B cell (primary cell): ENCODE results near the gene DRD2. TPM values are rescaled to one million over a fixed set of nuclear protein-coding genes. Genes with fewer than 3 reads are reported as not detected.

Experiments used
- ATAC-seq: fragments of 200-7000 bp; cut with Tn5 transposase; one replicate; pipeline ENCODE4 v1.10.0; 2021; ENCODE audit warnings: low read depth, mild to moderate bottlenecking, moderate number of reproducible peaks, moderate library complexity
- CTCF ChIA-PET: fragments of 350-600 bp; sonication (Branson Sonifier 250); formaldehyde crosslinking; loops from one replicate; lab custom pipeline; 2021; ENCODE audit warnings: antibody characterized with exemption, inconsistent platforms; lab: Charles Lee
- POLR2A ChIA-PET: fragments of 350-600 bp; sonication (Branson Sonifier 250); formaldehyde crosslinking; loops from one replicate; lab custom pipeline; 2021; ENCODE audit warnings: antibody characterized with exemption; lab: Charles Lee
- DNase-seq: peaks from one replicate; pipeline ENCODE4 v3.0.0; 2013
- H2AFZ ChIP-seq: 2 replicates; pipeline ENCODE4 v1.6.1; 2012; ENCODE audit warnings: mild to moderate bottlenecking, low read depth, low read length; ENCODE audit not compliant: insufficient read depth, poor library complexity, severe bottlenecking
- H3K27ac ChIP-seq, 2 donors: 1 replicate in 1 of 2; 2 replicates in 1 of 2; pipeline ENCODE4 v1.5.1; 2012 to 2013; ENCODE audit warnings: low read length in 2 of 2, mild to moderate bottlenecking in 2 of 2, moderate library complexity in 1 of 2
- H3K27me3 ChIP-seq, 4 experiments: fragments of 200-600 bp in 1 of 4; sonication (generic) in 1 of 4; replicated peaks in 1 of 4; 1 replicate in 2 of 4; 2 replicates in 2 of 4; pipeline versions ENCODE4 v1.6.1 to v1.7.0; 2013 to 2016; ENCODE audit warnings: low read length in 3 of 4, mild to moderate bottlenecking in 2 of 4, mixed read lengths in 1 of 4, moderate library complexity in 1 of 4; ENCODE audit not compliant: insufficient read depth in 4 of 4, control insufficient read depth in 3 of 4; ENCODE audit errors: control extremely low read depth in 1 of 4
- H3K36me3 ChIP-seq, 2 experiments: replicated peaks in 1 of 2; 1 replicate in 1 of 2; 2 replicates in 1 of 2; pipeline versions ENCODE4 v1.6.1 to v1.7.1; 2013; ENCODE audit warnings: low read length in 1 of 2; ENCODE audit not compliant: insufficient read depth in 2 of 2, control insufficient read depth in 1 of 2; ENCODE audit errors: control extremely low read depth in 1 of 2, extremely low read depth in 1 of 2
- H3K4me1 ChIP-seq, 2 donors: fragments of 200-600 bp in 1 of 2; sonication (generic) in 1 of 2; 1 replicate in 1 of 2; 2 replicates in 1 of 2; pipeline versions ENCODE4 v1.5.1 to v1.6.1; 2013 to 2017; ENCODE audit warnings: low read length in 2 of 2; ENCODE audit not compliant: control insufficient read depth in 2 of 2, insufficient read depth in 2 of 2
- H3K4me2 ChIP-seq: replicated peaks from 2 replicates; pipeline ENCODE3; 2012; ENCODE audit warnings: mild to moderate bottlenecking, low read depth, low read length; ENCODE audit not compliant: poor library complexity, severe bottlenecking
- H3K4me3 ChIP-seq, 5 experiments: fragments of 200-600 bp in 1 of 5; sonication (generic) in 1 of 5; 1 replicate in 3 of 5; 2 replicates in 2 of 5; pipeline versions ENCODE4 v1.5.1 to v1.7.0; 2011 to 2016; ENCODE audit warnings: low read length in 4 of 5, mild to moderate bottlenecking in 4 of 5, low read depth in 2 of 5, control low read depth in 1 of 5, moderate library complexity in 1 of 5; ENCODE audit not compliant: insufficient read depth in 1 of 5; ENCODE audit errors: control extremely low read depth in 1 of 5, extremely low read depth in 1 of 5
- H3K79me2 ChIP-seq: fragments of 200-600 bp; sonication (generic); one replicate; pipeline ENCODE4 v1.6.0; 2016; ENCODE audit warnings: low read length; ENCODE audit not compliant: control insufficient read depth, insufficient read depth
- H3K9ac ChIP-seq: fragments of 200-600 bp; sonication (generic); 2 replicates; pipeline ENCODE4 v1.6.1; 2017; ENCODE audit warnings: mild to moderate bottlenecking, low read length, moderate library complexity
- H3K9me3 ChIP-seq, 3 donors: one replicate each; pipeline versions ENCODE4 v1.6.1 to v1.7.1; 2013; ENCODE audit warnings: low read length in 2 of 3; ENCODE audit not compliant: control insufficient read depth in 2 of 3, insufficient read depth in 1 of 3; ENCODE audit errors: control extremely low read depth in 1 of 3
- H4K20me1 ChIP-seq: 2 replicates; pipeline ENCODE4 v1.6.0; 2012; ENCODE audit warnings: mild to moderate bottlenecking, low read length; ENCODE audit not compliant: insufficient read depth, control insufficient read depth, poor library complexity, severe bottlenecking
- H3K27ac Mint-ChIP-seq: one replicate; pipeline ENCODE4 v1.8.0; 2021; ENCODE audit warnings: mixed read lengths
- H3K27me3 Mint-ChIP-seq: one replicate; pipeline ENCODE4 v1.8.0; 2021; ENCODE audit warnings: mixed read lengths
- H3K4me1 Mint-ChIP-seq: one replicate; pipeline ENCODE4 v1.8.0; 2021; ENCODE audit warnings: mixed read lengths
- H3K4me3 Mint-ChIP-seq: one replicate; pipeline ENCODE4 v1.8.0; 2021; ENCODE audit warnings: mixed read lengths
- H3K9me3 Mint-ChIP-seq: one replicate; pipeline ENCODE4 v1.8.0; 2022; ENCODE audit warnings: mixed read lengths; ENCODE audit not compliant: insufficient read depth
- CTCF ChIP-seq: fragments of 200-600 bp; IDR thresholded peaks from one replicate; pipeline ENCODE4 v1.8.0; 2022; ENCODE audit warnings: antibody characterized with exemption, mild to moderate bottlenecking
- EZH2 ChIP-seq: IDR thresholded peaks from 2 replicates; pipeline ENCODE4 v1.6.1; 2012; ENCODE audit warnings: borderline replicate concordance, low read depth, mild to moderate bottlenecking, moderate library complexity, low read length; ENCODE audit not compliant: insufficient read depth, poor library complexity, severe bottlenecking
- WGBS: methylation state at CpG from one replicate; pipeline ENCODE4 v1.1.5; 2013; ENCODE audit warnings: missing lambda C conversion rate; ENCODE audit not compliant: insufficient coverage; 5-methylcytosine and 5-hydroxymethylcytosine counted together
- intact Hi-C: fragments of 100-400 bp; cut with micrococcal nuclease; formaldehyde crosslinking; loops from one replicate; pipeline ENCODE4 v1.10.0; 2022
- polyA plus RNA-seq: library from polyadenylated mRNA; depleted of rRNA; stranded (reverse); fragments of >200 nt; gene quantifications from 2 replicates; pipeline ENCODE4 v1.2.3, GENCODE V29; 2012
- total RNA-seq, 2 donors: library from RNA; stranded (reverse); fragments of 120-200 nt in 1 of 2; gene quantifications; 1 replicate in 1 of 2; 2 replicates in 1 of 2; pipeline versions ENCODE4 v1.2.3 to v1.2.4, GENCODE V29; 2013 to 2022

DRD2 gene
- total and polyA plus RNA-seq, 2 donors (not counting 1 experiment from before 2014, with no cell fraction given): not detected

- DNase-seq (no peak), ATAC-seq (no peak)
- no peak overlapping the region for H3K27ac Mint-ChIP-seq
- Histone ChIP-seq H4K20me1 (no peaks in the 10 kb centered on the region), H3K9me3 (no peaks in the 10 kb centered on the region), H3K9ac (no peak overlapping the region), H3K4me1 (no peaks in the 10 kb centered on the region), H2AFZ (no peak overlapping the region), H3K4me3 (no peak overlapping the region), H3K27me3 (no peaks in the 10 kb centered on the region), H3K4me2 (no peak overlapping the region), H3K36me3 (peaks cover 0 to 32% of the 10 kb centered on the region in 2 experiments), H3K79me2 (no peaks in the 10 kb centered on the region), H3K27ac (no peak overlapping the region)
- no peak overlapping the region for H3K4me3 Mint-ChIP-seq
- CTCF ChIA-PET: no interaction called here
- WGBS: no CpG with 5 or more reads among the region's 3 CpGs
- intact Hi-C loops: no loop called here
- no peaks in the 10 kb centered on the region for H3K4me1 Mint-ChIP-seq
- no peaks in the 10 kb centered on the region for H3K27me3 Mint-ChIP-seq
- TF ChIP-seq EZH2: no peak
- POLR2A ChIA-PET: no interaction called here
- no peaks in the 10 kb centered on the region for H3K9me3 Mint-ChIP-seq
These were observed 105.8 kb downstream of the DRD2 start for GRCh38 chr11:113369411-113369810.

- no peaks in the 10 kb centered on the region for H3K9me3 ChIP-seq
- H3K79me2 ChIP-seq: no peaks in the 10 kb centered on the region
- no peak overlapping the region for H2AFZ ChIP-seq
- POLR2A ChIA-PET: no interaction called here
- H3K27ac ChIP-seq: no peak overlapping the region
- H3K27ac Mint-ChIP-seq: no peak overlapping the region
- no peaks in the 10 kb centered on the region for H4K20me1 ChIP-seq
- peaks cover 0 to 56% of the 10 kb centered on the region in 2 experiments for H3K36me3 ChIP-seq
- H3K4me2 ChIP-seq: no peak overlapping the region
- TF ChIP-seq CTCF: no peak
- TF ChIP-seq EZH2: no peak
- H3K4me1 ChIP-seq: no peaks in the 10 kb centered on the region
- no peaks in the 10 kb centered on the region for H3K9me3 Mint-ChIP-seq
- ATAC-seq: no peak
- 74% methylated on average over 4 of the region's 5 CpGs for WGBS
- no peaks in the 10 kb centered on the region for H3K27me3 Mint-ChIP-seq
- no peaks in the 10 kb centered on the region for H3K27me3 ChIP-seq
- no peak for DNase-seq
- H3K4me3 Mint-ChIP-seq: no peak overlapping the region
- H3K4me3 ChIP-seq: no peak overlapping the region
- H3K9ac ChIP-seq: no peak overlapping the region
- H3K4me1 Mint-ChIP-seq: no peaks in the 10 kb centered on the region
- intact Hi-C loops: no loop called here
- CTCF ChIA-PET: no interaction called here
These were observed 109.3 kb downstream of the DRD2 start for GRCh38 chr11:113365895-113366294.
